Gastroesophageal sphincter (tissue), 4 donors: ENCODE measurements around the gene APBA2. TPM values are rescaled to one million over a fixed set of nuclear protein-coding genes. Genes with fewer than 3 reads are reported as not detected.

Source experiments
- ATAC-seq: fragments of 150-250 bp; one replicate; pipeline ENCODE4 v1.9.1; 2016; ENCODE audit warnings: mild to moderate bottlenecking, moderate library complexity
- H3K27ac ChIP-seq, 4 donors: fragments of 200-600 bp; sonication (generic) in 3 of 4; 1 replicate in 3 of 4; 2 replicates in 1 of 4; pipeline ENCODE4 v1.5.1; 2016 to 2019
- H3K27me3 ChIP-seq: fragments of 200-600 bp; sonication (generic); one replicate; pipeline ENCODE4 v1.5.1; 2019
- H3K36me3 ChIP-seq, 2 donors: fragments of 200-600 bp; sonication (generic); one replicate each; pipeline ENCODE4 v1.5.1; 2019; ENCODE audit warnings: control low read depth in 1 of 2
- H3K4me1 ChIP-seq, 3 donors: fragments of 200-600 bp; sonication (generic); 1 replicate in 2 of 3; 2 replicates in 1 of 3; pipeline ENCODE4 v1.5.1; 2016 to 2019; ENCODE audit warnings: control low read depth in 2 of 3
- H3K4me3 ChIP-seq, 2 donors: fragments of 200-600 bp; sonication (generic); one replicate each; pipeline ENCODE4 v1.5.1; 2019; ENCODE audit warnings: mild to moderate bottlenecking in 1 of 2, moderate library complexity in 1 of 2
- H3K9me3 ChIP-seq, 3 donors: fragments of 200-600 bp; sonication (generic); one replicate each; pipeline ENCODE4 v1.5.1; 2017 to 2019; ENCODE audit warnings: control low read depth in 2 of 3
- EP300 ChIP-seq: sonication (generic); formaldehyde crosslinking; IDR thresholded peaks from one replicate; pipeline ENCODE4 v1.6.1; 2017; ENCODE audit warnings: antibody characterized with exemption, mild to moderate bottlenecking
- POLR2A ChIP-seq, 2 donors: fragments of 450-650 bp; IDR thresholded peaks; one replicate each; pipeline ENCODE4 v1.6.1; 2017; ENCODE audit warnings: antibody characterized with exemption in 2 of 2, mild to moderate bottlenecking in 2 of 2, moderate library complexity in 1 of 2
- POLR2AphosphoS5 ChIP-seq: sonication (generic); formaldehyde crosslinking; IDR thresholded peaks from one replicate; pipeline ENCODE4 v1.6.1; 2017; ENCODE audit warnings: antibody characterized with exemption
- WGBS, 2 donors: methylation state at CpG; one replicate each; pipeline ENCODE4 v1.1.5; 2018; ENCODE audit warnings: low coverage in 1 of 2; 5-methylcytosine and 5-hydroxymethylcytosine counted together
- total RNA-seq, 4 donors: library from RNA; depleted of rRNA; stranded (reverse); fragments of >200 nt; gene quantifications; one replicate each; pipeline ENCODE4 v1.1.0, GENCODE V29; 2016
- TF ChIP-seq, protein P1 (sequence below), 4 experiments: fragments of 200-600 bp in 2 of 4; fragments of 450-650 bp in 2 of 4; sonication (generic) in 1 of 4; IDR thresholded peaks; one replicate each; pipeline ENCODE4 v1.5.1; 2017 to 2019; ENCODE audit warnings: antibody characterized with exemption in 4 of 4, mild to moderate bottlenecking in 2 of 4, moderate library complexity in 2 of 4

The APBA2 gene
- total RNA-seq, 4 donors from 2014 or later, result 3.1 to 14.9 (median 4.2) TPM

DNA sequence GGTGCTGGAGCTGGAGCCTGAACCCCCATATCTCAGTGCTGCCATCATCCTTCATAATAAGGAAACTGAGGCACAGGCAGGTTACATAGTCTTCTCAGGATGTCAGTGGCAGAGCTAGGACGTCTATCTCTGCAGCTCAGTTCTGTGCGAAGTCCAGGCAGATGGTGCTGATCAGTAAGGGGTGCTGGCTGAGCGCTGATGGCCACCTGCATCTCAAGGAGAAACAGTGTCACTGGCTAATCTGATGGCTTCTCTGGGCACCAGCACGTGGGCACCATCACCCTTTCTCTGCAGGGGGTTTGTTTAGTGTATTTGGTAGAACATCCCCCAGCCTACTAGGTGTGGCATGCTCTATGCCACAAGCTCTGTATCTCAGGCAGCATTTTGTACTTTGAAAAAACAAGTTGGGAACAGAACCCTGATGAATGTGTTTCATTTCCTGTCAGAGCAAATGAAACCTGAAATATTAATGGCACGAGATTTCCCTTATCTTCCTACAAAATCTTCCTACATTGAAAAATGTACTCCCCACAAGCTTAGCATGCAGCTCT lies 35.1 kb downstream of the APBA2 start:
- no peak overlapping the region for H3K4me3 ChIP-seq
- H3K36me3 ChIP-seq, result no peaks in the 10 kb centered on the region
- ATAC-seq, result no peak
- WGBS, 2 donors, result 42 to 70% methylated on average over 1 of the region's 5 CpGs
- TF ChIP-seq, protein P1, sequence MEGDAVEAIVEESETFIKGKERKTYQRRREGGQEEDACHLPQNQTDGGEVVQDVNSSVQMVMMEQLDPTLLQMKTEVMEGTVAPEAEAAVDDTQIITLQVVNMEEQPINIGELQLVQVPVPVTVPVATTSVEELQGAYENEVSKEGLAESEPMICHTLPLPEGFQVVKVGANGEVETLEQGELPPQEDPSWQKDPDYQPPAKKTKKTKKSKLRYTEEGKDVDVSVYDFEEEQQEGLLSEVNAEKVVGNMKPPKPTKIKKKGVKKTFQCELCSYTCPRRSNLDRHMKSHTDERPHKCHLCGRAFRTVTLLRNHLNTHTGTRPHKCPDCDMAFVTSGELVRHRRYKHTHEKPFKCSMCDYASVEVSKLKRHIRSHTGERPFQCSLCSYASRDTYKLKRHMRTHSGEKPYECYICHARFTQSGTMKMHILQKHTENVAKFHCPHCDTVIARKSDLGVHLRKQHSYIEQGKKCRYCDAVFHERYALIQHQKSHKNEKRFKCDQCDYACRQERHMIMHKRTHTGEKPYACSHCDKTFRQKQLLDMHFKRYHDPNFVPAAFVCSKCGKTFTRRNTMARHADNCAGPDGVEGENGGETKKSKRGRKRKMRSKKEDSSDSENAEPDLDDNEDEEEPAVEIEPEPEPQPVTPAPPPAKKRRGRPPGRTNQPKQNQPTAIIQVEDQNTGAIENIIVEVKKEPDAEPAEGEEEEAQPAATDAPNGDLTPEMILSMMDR (IDR thresholded peaks at IDR 0.05), result no peak
- TF ChIP-seq POLR2A (IDR thresholded peaks at IDR 0.05), result no peak
- no peak for TF ChIP-seq POLR2AphosphoS5
- no peak for TF ChIP-seq EP300
- no peaks in the 10 kb centered on the region for H3K4me1 ChIP-seq
- H3K27me3 ChIP-seq, result no peaks in the 10 kb centered on the region
- H3K9me3 ChIP-seq, result no peaks in the 10 kb centered on the region
- H3K27ac ChIP-seq, result no peak overlapping the region

DNA sequence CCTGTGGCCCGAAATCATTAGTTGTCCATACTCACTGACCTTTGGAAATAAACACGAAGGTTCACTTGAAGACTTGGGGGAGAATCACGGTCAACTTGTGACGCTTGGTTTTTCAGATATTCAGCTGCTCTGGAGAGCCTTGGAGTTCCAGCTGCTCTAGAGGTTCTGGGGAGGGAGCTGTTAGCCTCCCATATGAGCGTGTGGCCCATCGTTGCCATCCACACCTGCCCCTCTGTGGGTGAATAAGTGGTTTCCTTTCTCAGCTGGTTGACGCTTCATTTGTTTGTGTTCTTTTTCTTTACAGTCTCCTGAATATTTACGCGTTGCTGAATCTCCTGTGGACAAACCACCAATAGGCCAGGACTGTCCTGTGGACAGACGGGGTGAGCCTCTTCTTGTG lies 35.6 kb downstream of the APBA2 start:
- no peak overlapping the region for H3K27ac ChIP-seq
- TF ChIP-seq POLR2A (IDR thresholded peaks at IDR 0.05) (no peak), EP300 (no peak), POLR2AphosphoS5 (no peak)
- TF ChIP-seq, protein P1 (IDR thresholded peaks at IDR 0.05), result no peak
- no peak for ATAC-seq
- H3K4me3 ChIP-seq, result no peak overlapping the region
- H3K36me3 ChIP-seq, result no peaks in the 10 kb centered on the region
- H3K27me3 ChIP-seq, result no peaks in the 10 kb centered on the region
- H3K4me1 ChIP-seq, result no peaks in the 10 kb centered on the region
- 79 to 83% methylated on average over 6 to 8 of the region's 10 CpGs for WGBS, 2 donors
- no peaks in the 10 kb centered on the region for H3K9me3 ChIP-seq

DNA sequence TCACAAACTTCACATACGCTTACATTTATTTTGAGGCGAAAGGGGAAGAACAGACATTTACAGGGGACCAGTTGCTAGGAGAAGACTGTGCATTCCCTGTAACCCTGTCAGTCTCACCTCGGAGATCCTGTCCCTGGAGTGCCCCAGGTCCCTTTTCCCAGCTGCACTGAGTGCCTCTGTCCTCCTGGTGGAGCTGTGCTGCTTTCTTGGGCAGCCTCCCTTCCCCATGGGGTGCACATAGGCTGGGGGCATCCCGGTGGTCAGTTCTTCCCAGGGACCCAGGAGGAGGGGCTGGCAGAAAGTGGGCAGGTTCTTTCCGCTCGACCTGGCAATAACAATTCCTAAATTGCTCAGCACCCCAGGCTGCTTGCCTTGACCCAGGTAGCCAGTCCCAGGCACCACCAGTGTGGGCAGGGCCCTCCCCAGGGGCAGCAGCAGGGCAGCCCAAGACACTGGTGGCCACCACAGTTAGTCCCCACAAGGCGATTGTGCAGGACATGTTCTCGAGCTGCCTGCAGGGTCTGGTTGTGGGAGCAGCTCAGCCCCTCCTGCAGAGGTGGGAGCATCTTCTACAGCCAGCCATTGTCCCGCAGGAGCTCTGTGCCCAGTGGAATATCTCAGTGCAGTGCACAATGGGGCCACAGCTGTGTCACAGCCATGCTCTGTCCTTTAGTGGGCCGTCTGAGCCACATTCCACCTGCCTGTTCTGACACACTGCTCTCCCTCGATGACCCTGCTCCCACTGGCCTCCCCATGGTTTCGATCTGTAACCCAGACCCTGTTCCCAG lies 36.3 kb downstream of the APBA2 start:
- Histone ChIP-seq H3K9me3 (no peaks in the 10 kb centered on the region), H3K4me3 (no peak overlapping the region), H3K36me3 (no peaks in the 10 kb centered on the region), H3K4me1 (no peaks in the 10 kb centered on the region), H3K27ac (no peak overlapping the region), H3K27me3 (no peaks in the 10 kb centered on the region)
- WGBS, 2 donors, result 69 to 90% methylated on average over 4 to 5 of the region's 12 CpGs
- TF ChIP-seq, protein P1 (IDR thresholded peaks at IDR 0.05), result no peak
- TF ChIP-seq EP300, result no peak
- no peak for TF ChIP-seq POLR2AphosphoS5
- TF ChIP-seq POLR2A (IDR thresholded peaks at IDR 0.05), result no peak
- ATAC-seq, result no peak

DNA sequence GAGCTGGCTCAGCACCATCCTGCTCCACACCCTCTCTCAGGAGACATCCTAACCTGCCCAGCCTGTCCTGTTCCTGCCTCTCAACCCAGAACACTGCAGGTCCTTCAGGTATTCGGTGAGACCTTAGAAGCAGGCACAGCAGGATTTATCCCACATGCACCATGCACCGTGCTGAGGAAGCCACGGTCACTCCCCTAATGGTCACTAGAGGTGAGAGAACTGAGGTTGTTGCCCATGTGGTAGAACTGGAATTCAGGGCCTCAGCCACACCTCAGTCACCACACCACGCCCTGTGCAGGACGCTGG lies 36.9 kb downstream of the APBA2 start:
- no peak overlapping the region for H3K4me3 ChIP-seq
- H3K4me1 ChIP-seq, result no peaks in the 10 kb centered on the region
- H3K27me3 ChIP-seq, result no peaks in the 10 kb centered on the region
- H3K36me3 ChIP-seq, result no peaks in the 10 kb centered on the region
- TF ChIP-seq, protein P1 (IDR thresholded peaks at IDR 0.05), result no peak
- TF ChIP-seq POLR2AphosphoS5, result no peak
- no peak for TF ChIP-seq EP300
- no peak for TF ChIP-seq POLR2A (IDR thresholded peaks at IDR 0.05)
- ATAC-seq, result peak; percentile 30
- no peaks in the 10 kb centered on the region for H3K9me3 ChIP-seq
- H3K27ac ChIP-seq, result no peak overlapping the region
- WGBS, 2 donors, result 81% methylated on average over 3 of the region's 5 CpGs; no CpG with 5 or more reads in 1 of the 2 donors

DNA sequence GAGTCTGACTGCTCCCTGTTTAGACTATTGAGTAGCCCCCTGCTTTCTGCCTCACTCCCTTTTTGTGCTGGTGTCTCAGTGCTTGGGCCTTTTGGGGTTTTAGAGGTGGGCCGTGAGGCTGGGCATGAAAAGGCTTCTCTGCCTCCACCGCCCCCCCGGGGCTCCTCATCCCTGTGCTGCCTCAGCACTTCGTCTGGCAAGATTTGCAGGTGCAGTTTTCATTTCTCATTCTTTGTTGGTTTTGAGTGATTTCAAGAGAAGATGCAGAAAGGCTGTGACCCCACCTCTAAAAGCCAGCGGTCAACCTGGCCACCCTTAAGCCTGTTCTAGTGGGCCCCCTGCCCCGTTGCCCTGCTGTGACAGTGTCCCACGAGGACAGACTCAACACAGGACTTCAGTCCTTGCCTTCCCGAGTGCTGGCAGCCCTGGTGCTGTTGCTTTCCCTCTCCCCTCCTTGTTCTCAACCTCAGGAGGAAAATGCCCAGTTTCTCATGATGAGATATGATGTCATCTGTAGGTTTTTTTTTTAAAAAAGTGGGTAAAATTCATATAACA lies 38.0 kb downstream of the APBA2 start:
- no peaks in the 10 kb centered on the region for H3K27me3 ChIP-seq
- no peaks in the 10 kb centered on the region for H3K9me3 ChIP-seq
- TF ChIP-seq POLR2AphosphoS5, result no peak
- TF ChIP-seq, protein P1 (IDR thresholded peaks at IDR 0.05), result no peak
- no peak for ATAC-seq
- no peaks in the 10 kb centered on the region for H3K36me3 ChIP-seq
- H3K4me3 ChIP-seq, result no peak overlapping the region
- 83% methylated on average over 4 of the region's 8 CpGs; no CpG with 5 or more reads in 1 of the 2 donors for WGBS, 2 donors
- H3K4me1 ChIP-seq, result no peaks in the 10 kb centered on the region
- H3K27ac ChIP-seq, result no peak overlapping the region
